AG09309 (cell line): ENCODE measurements around the gene CCDC82.

ENCODE experiments used
- DNase-seq: peaks from one replicate; pipeline ENCODE4 v3.0.0-alpha.2; 2010; ENCODE audit warnings: low read depth
- H3K4me3 ChIP-seq: 2 replicates; pipeline ENCODE4 v1.5.1; 2011; ENCODE audit warnings: mild to moderate bottlenecking, low read depth, low read length, moderate library complexity; ENCODE audit not compliant: control insufficient read depth
- TF ChIP-seq, protein P1 (sequence below): IDR thresholded peaks from 2 replicates; pipeline ENCODE4 v1.5.1; 2011; ENCODE audit warnings: mild to moderate bottlenecking, low read depth, low read length, inconsistent platforms; ENCODE audit not compliant: insufficient read depth, control insufficient read depth; ENCODE audit errors: missing control alignments

Gene CCDC82

GRCh38 chr11:96367342-96367741 is 22.4 kb downstream of the CCDC82 start:
- DNase-seq, result no peak
- TF ChIP-seq, protein P1, sequence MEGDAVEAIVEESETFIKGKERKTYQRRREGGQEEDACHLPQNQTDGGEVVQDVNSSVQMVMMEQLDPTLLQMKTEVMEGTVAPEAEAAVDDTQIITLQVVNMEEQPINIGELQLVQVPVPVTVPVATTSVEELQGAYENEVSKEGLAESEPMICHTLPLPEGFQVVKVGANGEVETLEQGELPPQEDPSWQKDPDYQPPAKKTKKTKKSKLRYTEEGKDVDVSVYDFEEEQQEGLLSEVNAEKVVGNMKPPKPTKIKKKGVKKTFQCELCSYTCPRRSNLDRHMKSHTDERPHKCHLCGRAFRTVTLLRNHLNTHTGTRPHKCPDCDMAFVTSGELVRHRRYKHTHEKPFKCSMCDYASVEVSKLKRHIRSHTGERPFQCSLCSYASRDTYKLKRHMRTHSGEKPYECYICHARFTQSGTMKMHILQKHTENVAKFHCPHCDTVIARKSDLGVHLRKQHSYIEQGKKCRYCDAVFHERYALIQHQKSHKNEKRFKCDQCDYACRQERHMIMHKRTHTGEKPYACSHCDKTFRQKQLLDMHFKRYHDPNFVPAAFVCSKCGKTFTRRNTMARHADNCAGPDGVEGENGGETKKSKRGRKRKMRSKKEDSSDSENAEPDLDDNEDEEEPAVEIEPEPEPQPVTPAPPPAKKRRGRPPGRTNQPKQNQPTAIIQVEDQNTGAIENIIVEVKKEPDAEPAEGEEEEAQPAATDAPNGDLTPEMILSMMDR, result no peak

DNA sequence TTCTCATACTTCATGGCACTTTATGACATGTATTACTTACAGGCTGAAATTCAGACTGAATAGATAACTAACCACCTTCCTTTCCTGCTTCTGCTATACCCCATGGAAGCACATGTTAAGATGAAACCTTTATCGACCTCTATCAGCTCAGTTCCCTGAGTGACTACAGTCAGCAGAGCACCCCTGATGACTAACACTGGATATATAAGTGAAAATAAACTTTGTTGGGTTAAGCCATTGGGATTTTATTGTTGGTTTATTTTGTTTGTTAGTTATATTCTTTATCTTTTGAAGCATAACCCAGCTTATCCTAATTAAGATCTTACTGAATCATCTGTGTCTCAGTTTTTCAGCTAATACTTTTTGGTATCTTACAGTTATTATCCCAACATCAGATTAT is 23.7 kb downstream of the CCDC82 start:
- no peak for DNase-seq
- no peak overlapping the region for H3K4me3 ChIP-seq
- TF ChIP-seq, protein P1, result no peak

More at GRCh38 chr11:96367342-96367741, 22.4 kb downstream of the CCDC82 start:
- no peak overlapping the region for H3K4me3 ChIP-seq

GRCh38 chr11:96365493-96365892 is 24.2 kb downstream of the CCDC82 start:
- no peak for DNase-seq

GRCh38 chr11:96361778-96362177 is 27.9 kb downstream of the CCDC82 start:
- H3K4me3 ChIP-seq, result no peak overlapping the region
- DNase-seq, result no peak
- TF ChIP-seq, protein P1, result no peak

More at GRCh38 chr11:96365493-96365892, 24.2 kb downstream of the CCDC82 start:
- TF ChIP-seq, protein P1, result no peak
- H3K4me3 ChIP-seq, result no peak overlapping the region

DNA sequence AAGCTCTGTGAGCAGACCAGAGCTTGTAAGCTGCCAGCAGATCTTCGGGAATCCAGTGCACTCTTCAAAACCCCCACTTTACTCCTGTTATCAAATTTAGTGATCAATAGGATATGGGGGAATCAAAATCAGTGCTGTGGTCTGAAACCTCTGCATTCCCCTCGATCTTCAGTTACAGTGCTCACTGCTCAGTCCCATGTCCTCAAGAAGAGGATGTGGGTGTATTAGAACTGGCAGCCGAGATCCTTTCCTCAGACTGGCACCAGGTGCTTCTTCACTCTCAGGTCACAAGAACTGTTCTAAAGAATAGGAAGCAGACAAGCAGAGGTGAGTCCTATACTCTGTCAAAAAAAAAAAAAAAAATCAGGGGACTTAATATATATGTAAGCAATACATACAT is 31.4 kb downstream of the CCDC82 start:
- H3K4me3 ChIP-seq, result no peak overlapping the region
- no peak for DNase-seq
- TF ChIP-seq, protein P1, result no peak

- H3K4me3 ChIP-seq, result no peak overlapping the region
- TF ChIP-seq, protein P1, result no peak
- no peak for DNase-seq
These were observed 31.9 kb downstream of the CCDC82 start for GRCh38 chr11:96357794-96358193.

DNA sequence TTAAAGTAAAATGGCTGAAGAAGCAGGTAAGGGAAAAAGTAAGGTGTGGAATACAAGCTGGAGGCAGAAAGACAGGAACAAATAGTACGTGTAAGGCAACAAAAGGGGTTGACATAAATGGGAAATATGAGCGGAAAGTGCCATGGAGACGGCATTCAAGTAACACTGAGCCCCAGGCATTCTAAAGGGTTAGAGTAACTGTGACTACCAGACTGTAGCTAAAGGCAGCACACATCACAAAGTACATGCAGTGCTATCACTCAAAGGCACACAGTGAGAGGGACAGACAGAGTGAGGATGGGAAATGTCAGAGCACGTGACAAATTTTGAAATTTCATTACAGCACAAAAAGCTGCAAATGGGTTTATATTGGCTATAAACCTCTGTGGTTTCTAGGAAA is 32.9 kb downstream of the CCDC82 start:
- TF ChIP-seq, protein P1, result no peak
- no peak overlapping the region for H3K4me3 ChIP-seq
- no peak for DNase-seq
